H1 (cell line): ENCODE measurements around the gene OTOGL. TPM values are rescaled to one million over a fixed set of nuclear protein-coding genes. Genes with fewer than 3 reads are reported as not detected.

Source experiments
- CTCF ChIA-PET: fragments of 300-600 bp; sonication (Branson Sonifier 250); formaldehyde crosslinking; loops from one replicate; lab custom pipeline; 2021; ENCODE audit not compliant: partially characterized antibody; lab: Charles Lee
- POLR2A ChIA-PET: fragments of 300-600 bp; sonication (Branson Sonifier 250); formaldehyde crosslinking; loops from one replicate; lab custom pipeline; 2021; ENCODE audit warnings: inconsistent platforms; ENCODE audit not compliant: partially characterized antibody; lab: Charles Lee
- DNase-seq, 2 experiments: peaks; one replicate each; pipeline versions ENCODE4 v3.0.0 to v3.0.0-alpha.2; 2010 to 2022; ENCODE audit warnings: low spot score in 2 of 2, low read depth in 1 of 2, mixed read lengths in 1 of 2
- FAIRE-seq: peaks from 2 replicates; lab custom pipeline; 2011; peaks lifted over from hg19 to GRCh38; lab: Jason Lieb, UNC
- H2AFZ ChIP-seq: 2 replicates; pipeline ENCODE4 v1.8.1; 2012; ENCODE audit warnings: low read length, inconsistent platforms
- H2AK5ac ChIP-seq: 2 replicates; pipeline ENCODE4 v1.6.1; 2013; ENCODE audit warnings: low read depth, low read length
- H2BK120ac ChIP-seq: replicated peaks from 2 replicates; pipeline ENCODE3; 2013; ENCODE audit warnings: low read depth, low read length, inconsistent platforms
- H2BK12ac ChIP-seq: 2 replicates; pipeline ENCODE4 v1.6.1; 2013; ENCODE audit warnings: low read depth, low read length
- H2BK15ac ChIP-seq: 2 replicates; pipeline ENCODE4 v1.6.1; 2013; ENCODE audit warnings: low read length
- H2BK20ac ChIP-seq: 2 replicates; pipeline ENCODE4 v1.6.1; 2013; ENCODE audit warnings: low read length
- H2BK5ac ChIP-seq: 2 replicates; pipeline ENCODE4 v1.6.1; 2013; ENCODE audit warnings: low read depth, low read length
- H3K14ac ChIP-seq: 2 replicates; pipeline ENCODE4 v1.6.1; 2013; ENCODE audit warnings: inconsistent platforms; ENCODE audit not compliant: insufficient read length
- H3K18ac ChIP-seq: 2 replicates; pipeline ENCODE4 v1.6.1; 2013; ENCODE audit warnings: low read length; ENCODE audit errors: extremely low read depth
- H3K23ac ChIP-seq: 2 replicates; pipeline ENCODE4 v1.6.1; 2013; ENCODE audit warnings: inconsistent platforms; ENCODE audit not compliant: insufficient read length
- H3K23me2 ChIP-seq: 2 replicates; pipeline ENCODE4 v1.6.1; 2013; ENCODE audit warnings: low read depth, low read length
- H3K27ac ChIP-seq: 2 replicates; pipeline ENCODE4 v1.6.1; 2011; ENCODE audit warnings: low read depth, low read length, inconsistent platforms
- H3K27me3 ChIP-seq, 4 experiments: replicated peaks in 1 of 4; 1 replicate in 1 of 4; 2 replicates in 3 of 4; pipeline versions ENCODE4 v1.6.1 to v1.8.1; 2011 to 2013; ENCODE audit warnings: low read length in 3 of 4, mild to moderate bottlenecking in 3 of 4, inconsistent platforms in 2 of 4, mixed read lengths in 2 of 4, moderate library complexity in 1 of 4; ENCODE audit not compliant: control insufficient read depth in 3 of 4, insufficient read depth in 3 of 4; ENCODE audit errors: extremely low read depth in 1 of 4
- H3K36me3 ChIP-seq, 4 experiments: 2 replicates each; pipeline versions ENCODE4 v1.6.1 to v1.8.1; 2011 to 2013; ENCODE audit warnings: mild to moderate bottlenecking in 4 of 4, low read length in 3 of 4, moderate library complexity in 2 of 4, control low read depth in 1 of 4, inconsistent platforms in 1 of 4; ENCODE audit not compliant: insufficient read depth in 4 of 4, control insufficient read depth in 2 of 4
- H3K4ac ChIP-seq: replicated peaks from 2 replicates; pipeline ENCODE3; 2013; ENCODE audit warnings: low read length, low read depth, mixed read lengths, inconsistent platforms; ENCODE audit not compliant: insufficient read length
- H3K4me1 ChIP-seq, 4 experiments: replicated peaks in 1 of 4; 1 replicate in 1 of 4; 2 replicates in 3 of 4; pipeline versions ENCODE4 v1.6.1 to v1.8.1; 2011 to 2013; ENCODE audit warnings: low read length in 3 of 4, inconsistent platforms in 2 of 4, mixed read lengths in 1 of 4; ENCODE audit not compliant: insufficient read depth in 4 of 4, control insufficient read depth in 3 of 4
- H3K4me2 ChIP-seq, 2 experiments: 2 replicates each; pipeline versions ENCODE4 v1.6.1 to v1.8.1; 2011 to 2013; ENCODE audit warnings: low read depth in 2 of 2, low read length in 2 of 2, control low read depth in 1 of 2, inconsistent platforms in 1 of 2, mild to moderate bottlenecking in 1 of 2; ENCODE audit not compliant: insufficient read depth in 1 of 2
- H3K4me3 ChIP-seq, 4 experiments: fragments of 200-600, 300-600 bp in 1 of 4; sonication (generic), shearing (Covaris generic), sonication (Bioruptor Twin) in 1 of 4; 2 replicates each; pipeline versions ENCODE4 v1.5.1 to v1.8.1; 2011 to 2016; ENCODE audit warnings: low read length in 4 of 4, low read depth in 3 of 4, control low read depth in 2 of 4, inconsistent platforms in 2 of 4, mild to moderate bottlenecking in 2 of 4, mixed read lengths in 1 of 4, moderate library complexity in 1 of 4; ENCODE audit not compliant: insufficient read depth in 2 of 4; ENCODE audit errors: extremely low read depth in 1 of 4
- H3K56ac ChIP-seq: replicated peaks from 2 replicates; pipeline ENCODE3; 2013; ENCODE audit warnings: low read depth, mild to moderate bottlenecking, mixed read lengths, low read length, inconsistent platforms; ENCODE audit not compliant: insufficient read length
- H3K79me1 ChIP-seq: 2 replicates; pipeline ENCODE4 v1.6.1; 2013; ENCODE audit warnings: low read depth, low read length, control low read depth
- H3K79me2 ChIP-seq, 2 experiments: 2 replicates each; pipeline versions ENCODE4 v1.6.1 to v1.8.1; 2012 to 2013; ENCODE audit warnings: low read length in 2 of 2, mild to moderate bottlenecking in 2 of 2, inconsistent platforms in 1 of 2; ENCODE audit not compliant: insufficient read depth in 2 of 2, control insufficient read depth in 1 of 2
- H3K9ac ChIP-seq, 4 experiments: replicated peaks in 1 of 4; 1 replicate in 1 of 4; 2 replicates in 3 of 4; pipeline versions ENCODE4 v1.6.1 to v1.8.1; 2011 to 2013; ENCODE audit warnings: low read depth in 3 of 4, low read length in 3 of 4, control low read depth in 2 of 4, mild to moderate bottlenecking in 2 of 4, moderate library complexity in 2 of 4, inconsistent platforms in 1 of 4; ENCODE audit errors: extremely low read depth in 1 of 4
- H3K9me3 ChIP-seq, 2 experiments: 2 replicates each; pipeline versions ENCODE4 v1.6.1 to v1.8.1; 2012 to 2013; ENCODE audit warnings: mild to moderate bottlenecking in 2 of 2, moderate library complexity in 2 of 2, control low read depth in 1 of 2, inconsistent platforms in 1 of 2, low read depth in 1 of 2, low read length in 1 of 2, mixed read lengths in 1 of 2; ENCODE audit not compliant: insufficient read depth in 2 of 2
- H4K20me1 ChIP-seq, 2 experiments: replicated peaks in 1 of 2; 2 replicates each; pipeline versions ENCODE3 to v1.8.1; 2011 to 2013; ENCODE audit warnings: inconsistent platforms in 2 of 2, low read length in 2 of 2, mild to moderate bottlenecking in 1 of 2; ENCODE audit not compliant: insufficient read depth in 2 of 2, control insufficient read depth in 1 of 2
- H4K5ac ChIP-seq: 2 replicates; pipeline ENCODE4 v1.6.1; 2013; ENCODE audit warnings: low read length, low read depth, mixed read lengths, inconsistent platforms; ENCODE audit not compliant: insufficient read length
- H4K8ac ChIP-seq: 2 replicates; pipeline ENCODE4 v1.8.0; 2013; ENCODE audit warnings: mild to moderate bottlenecking, moderate library complexity, low read length, inconsistent platforms; ENCODE audit not compliant: insufficient read depth; ENCODE audit errors: extremely low read depth
- H4K91ac ChIP-seq: replicated peaks from 2 replicates; pipeline ENCODE3; 2013; ENCODE audit warnings: low read length, mixed read lengths, inconsistent platforms; ENCODE audit not compliant: insufficient read length
- ATF3 ChIP-seq: IDR thresholded peaks from 2 replicates; pipeline ENCODE4 v1.6.1; 2011; ENCODE audit warnings: low read depth, mild to moderate bottlenecking, low read length; ENCODE audit not compliant: insufficient read depth
- CBX5 ChIP-seq: fragments of 300-800, 300-1000 bp; sonication (generic); IDR thresholded peaks from 2 replicates; pipeline ENCODE4 v1.7.1; 2016; ENCODE audit warnings: antibody characterized with exemption, low read length, low read depth
- EZH2 ChIP-seq: fragments of 200-600 bp; sonication (generic); IDR thresholded peaks from 2 replicates; pipeline ENCODE4 v1.7.1; 2012; ENCODE audit warnings: low read depth, mild to moderate bottlenecking, moderate library complexity, low read length, inconsistent platforms; ENCODE audit not compliant: severe bottlenecking
- FOSL1 ChIP-seq: IDR thresholded peaks from 2 replicates; pipeline ENCODE4 v1.6.1; 2011; ENCODE audit warnings: mild to moderate bottlenecking, low read depth, low read length, moderate library complexity; ENCODE audit not compliant: insufficient read depth
- HDAC2 ChIP-seq, 2 experiments: fragments of 300-600 bp in 1 of 2; sonication (generic) in 1 of 2; IDR thresholded peaks; 2 replicates each; pipeline ENCODE4 v1.6.1; 2011 to 2012; ENCODE audit warnings: low read depth in 2 of 2, low read length in 2 of 2, mild to moderate bottlenecking in 2 of 2, moderate library complexity in 2 of 2, borderline replicate concordance in 1 of 2, inconsistent platforms in 1 of 2
- KDM4A ChIP-seq: IDR thresholded peaks from one replicate; pipeline ENCODE4 v1.7.1; 2012; ENCODE audit warnings: low read depth, mild to moderate bottlenecking, moderate library complexity, low read length, inconsistent platforms; ENCODE audit not compliant: severe bottlenecking
- PHF8 ChIP-seq: fragments of 200-600 bp; sonication (generic); conservative IDR thresholded peaks from 2 replicates; pipeline ENCODE4 v1.7.1; 2012; ENCODE audit warnings: low read depth, mild to moderate bottlenecking, inconsistent platforms, low read length, moderate library complexity
- POLR2A ChIP-seq, 2 experiments: IDR thresholded peaks; 1 replicate in 1 of 2; 2 replicates in 1 of 2; pipeline ENCODE4 v1.6.1; 2011; ENCODE audit warnings: low read depth in 2 of 2, low read length in 2 of 2, mild to moderate bottlenecking in 2 of 2; ENCODE audit errors: control extremely low read depth in 1 of 2
- SP4 ChIP-seq: IDR thresholded peaks from 2 replicates; pipeline ENCODE4 v1.6.1; 2012; ENCODE audit warnings: low read length, inconsistent platforms
- YY1 ChIP-seq: IDR thresholded peaks from 2 replicates; pipeline ENCODE4 v1.6.1; 2011; ENCODE audit warnings: low read depth, mild to moderate bottlenecking, low read length
- WGBS, 2 experiments: shearing (Covaris generic) in 1 of 2; methylation state at CpG; one replicate each; pipeline versions ENCODE4 v1.1.6 to v1.1.7; 2013 to 2015; ENCODE audit warnings: low lambda C conversion rate in 2 of 2, mixed read lengths in 2 of 2, inconsistent platforms in 1 of 2, low coverage in 1 of 2, missing lambda C conversion rate in 1 of 2; ENCODE audit not compliant: insufficient replicate concordance in 2 of 2, insufficient coverage in 1 of 2, insufficient read length in 1 of 2; ENCODE audit errors: extremely low coverage in 1 of 2, missing lambda C conversion rate in 1 of 2; 5-methylcytosine and 5-hydroxymethylcytosine counted together
- polyA plus RNA-seq, 7 experiments: library from polyadenylated mRNA; depleted of rRNA in 3 of 7; stranded (reverse) in 5 of 7; unstranded in 2 of 7; fragments of >200 nt in 5 of 7; fragments of 200-250 nt in 2 of 7; gene quantifications; 1 replicate in 5 of 7; 2 replicates in 1 of 7; 4 replicates in 1 of 7; pipeline versions ENCODE4 v1.2.1 to v1.2.3, GENCODE V29; 2011 to 2013; ENCODE audit warnings: missing spikeins in 2 of 7, mixed read lengths in 2 of 7
- total RNA-seq: library from RNA; stranded (reverse); fragmentation: NEBNext Ultra II Directional; extraction: Animal tissue kit (Norgen Biotek cat#: 25700); gene quantifications from 2 replicates; pipeline ENCODE4 v1.2.1, GENCODE V29; 2021

The OTOGL gene
- total and polyA plus RNA-seq, 2 of the 8 experiments (the other 6 are each of a cell fraction or from before 2014, with no cell fraction given) = 0.12 to 0.17 TPM

DNA sequence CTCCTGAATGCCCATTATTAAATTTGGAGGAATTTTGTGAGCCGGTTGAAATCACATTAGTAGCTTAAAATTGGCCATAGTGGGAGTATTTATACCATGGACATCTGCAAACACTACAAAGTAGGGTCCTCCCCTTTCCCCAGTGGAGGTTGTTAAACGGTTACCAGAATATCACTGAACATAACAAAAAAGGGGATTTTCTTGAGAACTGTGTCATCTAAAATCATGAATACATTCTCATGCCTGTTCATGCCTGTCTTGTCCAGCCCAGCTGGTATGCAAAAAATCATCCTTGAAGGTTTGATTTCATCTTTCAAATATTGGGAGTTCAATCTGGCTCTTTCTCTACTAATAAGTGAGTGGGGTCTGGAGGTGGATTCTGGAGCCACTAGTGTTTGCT lies 96.4 kb downstream of the OTOGL start:
- DNase-seq = no peak
- Histone ChIP-seq H3K27ac (no peak overlapping the region), H4K91ac (no peak overlapping the region), H3K18ac (no peak overlapping the region), H3K4me3 (no peak overlapping the region), H2BK12ac (no peak overlapping the region), H2BK120ac (no peak overlapping the region), H3K9ac (no peak overlapping the region), H3K79me1 (no peaks in the 10 kb centered on the region), H3K14ac (no peak overlapping the region), H3K23me2 (no peaks in the 10 kb centered on the region), H4K8ac (no peak overlapping the region), H3K4ac (no peak overlapping the region), H2BK5ac (no peak overlapping the region), H3K36me3 (no peaks in the 10 kb centered on the region), H4K5ac (no peak overlapping the region), H3K56ac (no peak overlapping the region), H3K79me2 (no peaks in the 10 kb centered on the region), H3K4me2 (no peak overlapping the region), H2AK5ac (no peak overlapping the region), H3K4me1 (no peaks in the 10 kb centered on the region), H2BK20ac (no peak overlapping the region), H2BK15ac (no peak overlapping the region), H3K27me3 (no peaks in the 10 kb centered on the region), H3K9me3 (no peaks in the 10 kb centered on the region), H3K23ac (no peak overlapping the region), H4K20me1 (no peaks in the 10 kb centered on the region), H2AFZ (no peak overlapping the region)
- 93% methylated on average over 2 of the region's 2 CpGs; no CpG with 5 or more reads in 1 of the 2 experiments for WGBS, 2 experiments
- ChIA-PET CTCF (interaction anchor here (0.7 to 8.5 kb wide), 27 partner anchors 8 to 909 kb away, joined by 3 to 136 read pairs (median 4); no protein-coding TSS in a partner anchor), POLR2A (no interaction called here)
- no peak for TF ChIP-seq HDAC2 (IDR thresholded peaks at IDR 0.05; ENCODE audit: borderline replicate concordance in 1 of 2, low read depth in 2 of 2, low read length in 2 of 2)
- no peak for TF ChIP-seq KDM4A
- no peak for TF ChIP-seq YY1
- TF ChIP-seq POLR2A (IDR thresholded peaks at IDR 0.05; ENCODE audit: control extremely low read depth in 1 of 2, low read depth in 2 of 2, low read length in 2 of 2) = no peak
- no peak for TF ChIP-seq FOSL1
- TF ChIP-seq ATF3 = no peak
- no peak for TF ChIP-seq EZH2
- no peak for TF ChIP-seq PHF8
- no peak for TF ChIP-seq CBX5
- no peak for TF ChIP-seq SP4
- no peak for FAIRE-seq
